ENCODE measurements around the gene CAPN11.

The CAPN11 gene

GRCh38 chr6:44132476-44132875, 26.1 kb upstream of the CAPN11 start:
- no peak for DNase-seq (ENCODE audit: low read depth in 1 of 2, low spot score in 1 of 2)
- H3K4me3 ChIP-seq (replicated peaks; ENCODE audit: insufficient read depth, low read length), result no peak overlapping the region
- H3K27me3 ChIP-seq (ENCODE audit: insufficient read depth, poor library complexity, severe bottlenecking), result no peaks in the 10 kb centered on the region
- TF ChIP-seq CTCF (IDR thresholded peaks at IDR 0.05; ENCODE audit: insufficient read depth, low read length), result no peak
- TF ChIP-seq POLR2AphosphoS5 (IDR thresholded peaks at IDR 0.05; ENCODE audit: low read depth), result no peak
- no peak for TF ChIP-seq REST (IDR thresholded peaks at IDR 0.05; ENCODE audit: insufficient replicate concordance, low read depth)
- TF ChIP-seq SPI1 (IDR thresholded peaks at IDR 0.05; ENCODE audit: borderline replicate concordance, low read depth), result no peak
- no peak for TF ChIP-seq GABPA (IDR thresholded peaks at IDR 0.05; ENCODE audit: low read depth)
- H3K27ac ChIP-seq (replicated peaks), result no peak overlapping the region

GRCh38 chr6:44133003-44133931, 25.4 kb upstream of the CAPN11 start:
- TF ChIP-seq CTCF (IDR thresholded peaks at IDR 0.05; ENCODE audit: insufficient read depth, low read length) (no peak), REST (IDR thresholded peaks at IDR 0.05; ENCODE audit: insufficient replicate concordance, low read depth) (no peak), POLR2AphosphoS5 (IDR thresholded peaks at IDR 0.05; ENCODE audit: low read depth) (no peak), SPI1 (IDR thresholded peaks at IDR 0.05; ENCODE audit: borderline replicate concordance, low read depth) (no peak), GABPA (IDR thresholded peaks at IDR 0.05; ENCODE audit: low read depth) (no peak)
- Histone ChIP-seq H3K27me3 (ENCODE audit: insufficient read depth, poor library complexity, severe bottlenecking) (no peaks in the 10 kb centered on the region), H3K27ac (replicated peaks) (no peak overlapping the region), H3K4me3 (replicated peaks; ENCODE audit: insufficient read depth, low read length) (no peak overlapping the region)
- DNase-seq (ENCODE audit: low read depth in 1 of 2, low spot score in 1 of 2), result peak in 1 of 2 experiments; percentile 19

- TF ChIP-seq POLR2AphosphoS5 (IDR thresholded peaks at IDR 0.05; ENCODE audit: low read depth), result no peak
- TF ChIP-seq GABPA (IDR thresholded peaks at IDR 0.05; ENCODE audit: low read depth), result no peak
- no peak for TF ChIP-seq SPI1 (IDR thresholded peaks at IDR 0.05; ENCODE audit: borderline replicate concordance, low read depth)
- TF ChIP-seq REST (IDR thresholded peaks at IDR 0.05; ENCODE audit: insufficient replicate concordance, low read depth), result no peak
- no peak for TF ChIP-seq CTCF (IDR thresholded peaks at IDR 0.05; ENCODE audit: insufficient read depth, low read length)
- DNase-seq (ENCODE audit: low read depth in 1 of 2, low spot score in 1 of 2), result no peak
- H3K4me3 ChIP-seq (replicated peaks; ENCODE audit: insufficient read depth, low read length), result no peak overlapping the region
- no peak overlapping the region for H3K27ac ChIP-seq (replicated peaks)
- no peaks in the 10 kb centered on the region for H3K27me3 ChIP-seq (ENCODE audit: insufficient read depth, poor library complexity, severe bottlenecking)
Measured at GRCh38 chr6:44133981-44134711, 24.5 kb upstream of the CAPN11 start.

Measured in HL-60 (cell line).